Mesothelial cell of epicardium (in vitro differentiated cells): ENCODE data around the gene CLMP. TPM values are rescaled to one million over a fixed set of nuclear protein-coding genes. Genes with fewer than 3 reads are reported as not detected.
"Not testable (repeated sequence)": the region's sequence is repeated elsewhere in the genome, so short reads cannot be mapped to it uniquely, and the experiment has no call there.

Experiments used
- DNase-seq, 2 experiments: peaks; one replicate each; pipeline ENCODE4 v3.0.0; 2021; ENCODE audit warnings: low spot score in 2 of 2; ENCODE audit not compliant: unreplicated experiment in 2 of 2
- H3K27ac Mint-ChIP-seq: 2 replicates; pipeline ENCODE4 v1.8.0; 2021; ENCODE audit warnings: mixed read lengths
- H3K27me3 Mint-ChIP-seq: 2 replicates; pipeline ENCODE4 v1.8.0; 2021; ENCODE audit warnings: low read depth, mixed read lengths
- H3K36me3 Mint-ChIP-seq: 2 replicates; pipeline ENCODE4 v1.8.0; 2021; ENCODE audit warnings: mixed read lengths
- H3K4me1 Mint-ChIP-seq: 2 replicates; pipeline ENCODE4 v1.8.0; 2021; ENCODE audit warnings: mixed read lengths
- H3K4me3 Mint-ChIP-seq: 2 replicates; pipeline ENCODE4 v1.8.0; 2021; ENCODE audit warnings: mild to moderate bottlenecking, moderate library complexity, mixed read lengths
- H3K9me3 Mint-ChIP-seq: 2 replicates; pipeline ENCODE4 v1.8.0; 2021; ENCODE audit warnings: mixed read lengths
- CTCF ChIP-seq: fragments of 200-600 bp; sonication (generic); IDR thresholded peaks from one replicate; pipeline ENCODE4 v1.5.0; 2021; ENCODE audit warnings: antibody characterized with exemption; ENCODE audit not compliant: unreplicated experiment
- total RNA-seq: library from RNA; stranded (reverse); gene quantifications from 3 replicates; pipeline ENCODE4 v1.2.1, GENCODE V29; 2021

Gene CLMP
- total RNA-seq, 1 donor from 2014 or later = 18.0 TPM

- DNase-seq = no peak
- Mint-ChIP-seq H3K4me1 (no peaks in the 10 kb centered on the region), H3K4me3 (no peak overlapping the region), H3K27ac (no peak overlapping the region), H3K27me3 (no peaks in the 10 kb centered on the region), H3K9me3 (peaks cover 6% of the 10 kb centered on the region), H3K36me3 (peaks cover 6% of the 10 kb centered on the region)
- TF ChIP-seq CTCF = no peak
Observed at GRCh38 chr11:123158033-123159003, 36.7 kb downstream of the CLMP start.

DNA sequence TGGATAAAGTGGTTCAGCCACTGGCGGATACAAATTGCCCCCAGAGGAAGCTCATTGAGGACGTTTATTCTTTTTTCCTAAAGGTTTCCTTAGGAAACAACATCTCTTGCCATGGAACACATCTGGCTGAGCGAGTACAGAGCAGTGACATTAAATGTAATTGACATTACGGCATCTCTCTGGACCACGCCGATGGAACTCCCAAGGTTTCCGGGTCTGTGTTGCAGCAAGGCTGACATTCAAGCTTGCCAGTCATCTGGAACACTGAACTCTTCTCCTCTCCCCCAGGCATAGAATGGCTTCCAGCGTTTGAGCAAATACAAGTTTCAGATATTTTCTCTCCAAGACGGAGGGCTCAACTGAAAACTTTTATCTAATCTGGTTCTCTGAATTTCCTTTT is 42.1 kb downstream of the CLMP start:
- H3K4me1 Mint-ChIP-seq = peaks cover 3% of the 10 kb centered on the region
- peaks cover 6% of the 10 kb centered on the region for H3K36me3 Mint-ChIP-seq
- no peak for DNase-seq
- no peak for TF ChIP-seq CTCF
- no peaks in the 10 kb centered on the region for H3K27me3 Mint-ChIP-seq
- H3K27ac Mint-ChIP-seq = no peak overlapping the region
- no peak overlapping the region for H3K4me3 Mint-ChIP-seq
- H3K9me3 Mint-ChIP-seq = peaks cover 6% of the 10 kb centered on the region

GRCh38 chr11:123152346-123152745 is 42.7 kb downstream of the CLMP start:
- not testable (repeated sequence) for H3K36me3 Mint-ChIP-seq, DNase-seq, H3K4me1 Mint-ChIP-seq, H3K9me3 Mint-ChIP-seq, H3K27ac Mint-ChIP-seq, H3K27me3 Mint-ChIP-seq, H3K4me3 Mint-ChIP-seq

- H3K4me3 Mint-ChIP-seq = no peak overlapping the region
- H3K27me3 Mint-ChIP-seq = no peaks in the 10 kb centered on the region
- H3K4me1 Mint-ChIP-seq = peaks cover 3% of the 10 kb centered on the region
- no peak overlapping the region for H3K27ac Mint-ChIP-seq
- H3K36me3 Mint-ChIP-seq = peaks cover 6% of the 10 kb centered on the region
- H3K9me3 Mint-ChIP-seq = peaks cover 6% of the 10 kb centered on the region
- no peak for TF ChIP-seq CTCF
- DNase-seq = no peak
Observed at GRCh38 chr11:123151796-123152195, 43.3 kb downstream of the CLMP start.

GRCh38 chr11:123151366-123151765 is 43.7 kb downstream of the CLMP start:
- no peak for DNase-seq
- H3K27ac Mint-ChIP-seq = no peak overlapping the region

More at GRCh38 chr11:123151366-123151765, 43.7 kb downstream of the CLMP start:
- Mint-ChIP-seq H3K4me1 (peaks cover 3% of the 10 kb centered on the region), H3K4me3 (no peak overlapping the region), H3K9me3 (peaks cover 6% of the 10 kb centered on the region), H3K27me3 (no peaks in the 10 kb centered on the region), H3K36me3 (peaks cover 6% of the 10 kb centered on the region)
- no peak for TF ChIP-seq CTCF
